ENCODE measurements around the gene WT1. TPM values are rescaled to one million over a fixed set of nuclear protein-coding genes. Genes with fewer than 3 reads are reported as not detected.
"Not testable (repeated sequence)": the region's sequence is repeated elsewhere in the genome, so short reads cannot be mapped to it uniquely, and the experiment has no call there.

The WT1 gene
- not detected in 2 replicates for total RNA-seq

GRCh38 chr11:32435511-32435941 is at the start of gene WT1:
Gene WT1, minus strand, starts transcription at chr11:32435539.
- no peak for DNase-seq (ENCODE audit: low read depth in 2 of 2)

GRCh38 chr11:32479291-32479690 is 44.0 kb upstream of the WT1 start:
- no peak for DNase-seq (ENCODE audit: low read depth in 2 of 2)

GRCh38 chr11:32478277-32478731 is 43.0 kb upstream of the WT1 start:
- no peak for DNase-seq (ENCODE audit: low read depth in 2 of 2)

- DNase-seq (ENCODE audit: low read depth in 2 of 2) = no peak
Measured at GRCh38 chr11:32473282-32473909, 38.1 kb upstream of the WT1 start.

- no peak for DNase-seq (ENCODE audit: low read depth in 2 of 2)
Measured at GRCh38 chr11:32472226-32472625, 36.9 kb upstream of the WT1 start.

GRCh38 chr11:32471544-32471943 is 36.2 kb upstream of the WT1 start:
- not testable (repeated sequence) for DNase-seq (ENCODE audit: low read depth in 2 of 2)

- DNase-seq (ENCODE audit: low read depth in 2 of 2) = no peak
Measured at GRCh38 chr11:32469791-32470190, 34.5 kb upstream of the WT1 start.

GRCh38 chr11:32466279-32466915 is 31.1 kb upstream of the WT1 start:
- no peak for DNase-seq (ENCODE audit: low read depth in 2 of 2)

GRCh38 chr11:32464078-32464477 is 28.7 kb upstream of the WT1 start:
- DNase-seq (ENCODE audit: low read depth in 2 of 2) = no peak

- no peak for DNase-seq (ENCODE audit: low read depth in 2 of 2)
Measured at GRCh38 chr11:32462011-32462690, 26.8 kb upstream of the WT1 start.

GRCh38 chr11:32456864-32457263 is 21.5 kb upstream of the WT1 start:
- DNase-seq (ENCODE audit: low read depth in 2 of 2) = no peak

GRCh38 chr11:32454993-32455392 is 19.7 kb upstream of the WT1 start:
- no peak for DNase-seq (ENCODE audit: low read depth in 2 of 2)

GRCh38 chr11:32451808-32452207 is 16.5 kb upstream of the WT1 start:
- DNase-seq (ENCODE audit: low read depth in 2 of 2) = no peak

GRCh38 chr11:32450372-32450771 is 15.0 kb upstream of the WT1 start:
- DNase-seq (ENCODE audit: low read depth in 2 of 2) = no peak

- no peak for DNase-seq (ENCODE audit: low read depth in 2 of 2)
Measured at GRCh38 chr11:32448232-32448631, 12.9 kb upstream of the WT1 start.

- DNase-seq (ENCODE audit: low read depth in 2 of 2) = no peak
Measured at GRCh38 chr11:32447252-32447651, 11.9 kb upstream of the WT1 start.

GRCh38 chr11:32446227-32446626 is 10.9 kb upstream of the WT1 start:
- no peak for DNase-seq (ENCODE audit: low read depth in 2 of 2)

GRCh38 chr11:32444186-32444585 is 8.8 kb upstream of the WT1 start:
- DNase-seq (ENCODE audit: low read depth in 2 of 2) = no peak

- no peak for DNase-seq (ENCODE audit: low read depth in 2 of 2)
Measured at GRCh38 chr11:32440916-32441315, 5.6 kb upstream of the WT1 start.

- DNase-seq (ENCODE audit: low read depth in 2 of 2) = no peak
Measured at GRCh38 chr11:32440312-32440908, 5.1 kb upstream of the WT1 start.

- DNase-seq (ENCODE audit: low read depth in 2 of 2) = no peak
Measured at GRCh38 chr11:32439501-32440210, 4.3 kb upstream of the WT1 start.
